T-helper 9 cell (primary cell): ENCODE results near the gene GSK3B.

ENCODE experiments used
- DNase-seq: peaks from one replicate; pipeline ENCODE4 v3.0.0-alpha.2; 2020

GSK3B gene

DNA sequence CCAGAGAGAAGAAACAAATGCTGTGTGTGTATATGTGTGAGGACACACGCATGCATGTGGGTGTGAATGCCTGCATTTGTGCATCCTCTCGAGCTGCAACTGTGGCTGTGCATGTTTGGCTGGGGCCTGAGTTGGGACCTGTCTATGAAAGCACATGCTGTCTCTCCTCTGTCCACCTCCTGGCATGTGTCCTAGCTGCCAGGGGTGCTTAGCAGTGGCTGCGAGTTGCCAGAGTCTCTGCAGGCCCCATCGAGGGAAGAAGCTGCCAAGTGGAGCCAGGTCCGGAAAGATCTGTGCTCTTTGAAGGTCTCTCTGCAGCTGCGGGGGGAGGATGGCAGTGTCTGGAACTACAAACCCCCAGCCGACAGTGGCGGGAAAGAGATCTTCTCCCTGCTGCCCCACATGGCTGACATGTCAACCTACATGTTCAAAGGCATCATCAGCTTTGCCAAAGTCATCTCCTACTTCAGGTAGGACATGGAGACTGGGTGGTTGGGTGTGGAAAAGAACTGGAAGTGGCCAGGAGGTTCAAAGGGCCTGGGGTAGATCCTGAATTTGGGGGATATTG is 281.7 kb downstream of the GSK3B start:
- no peak for DNase-seq

- DNase-seq = peak; percentile 10
These were observed 284.2 kb downstream of the GSK3B start for GRCh38 chr3:119810018-119810435.

GRCh38 chr3:119809249-119810017 is 284.8 kb downstream of the GSK3B start:
- DNase-seq = no peak

GRCh38 chr3:119808843-119809242 is 285.4 kb downstream of the GSK3B start:
- DNase-seq = no peak

GRCh38 chr3:119808244-119808643 is 286.0 kb downstream of the GSK3B start:
- DNase-seq = no peak

DNA sequence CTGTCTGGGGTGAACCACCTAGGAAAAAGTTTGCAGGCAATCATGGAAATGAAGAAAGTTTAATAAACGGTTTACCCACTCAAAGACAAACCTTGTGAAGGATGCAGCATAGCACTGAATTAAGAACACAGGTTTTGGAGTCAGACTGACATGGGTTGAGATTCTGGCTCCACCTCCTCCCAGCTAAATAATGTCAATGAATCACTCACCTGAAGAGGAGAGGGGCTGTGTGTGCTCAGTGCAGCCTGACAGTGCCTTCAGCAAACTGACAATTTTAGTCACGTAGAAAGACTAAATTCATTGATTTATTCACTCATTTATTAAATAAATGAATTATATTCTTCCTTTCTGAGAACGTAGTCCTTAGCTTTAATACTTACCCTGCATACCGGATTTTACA is 293.4 kb downstream of the GSK3B start:
- DNase-seq = no peak

GRCh38 chr3:119796785-119797184 is 297.5 kb downstream of the GSK3B start:
- DNase-seq = no peak

- no peak for DNase-seq
These were observed 297.9 kb downstream of the GSK3B start for GRCh38 chr3:119796368-119796767.

- DNase-seq = no peak
These were observed 298.4 kb downstream of the GSK3B start for GRCh38 chr3:119795849-119796248.

DNA sequence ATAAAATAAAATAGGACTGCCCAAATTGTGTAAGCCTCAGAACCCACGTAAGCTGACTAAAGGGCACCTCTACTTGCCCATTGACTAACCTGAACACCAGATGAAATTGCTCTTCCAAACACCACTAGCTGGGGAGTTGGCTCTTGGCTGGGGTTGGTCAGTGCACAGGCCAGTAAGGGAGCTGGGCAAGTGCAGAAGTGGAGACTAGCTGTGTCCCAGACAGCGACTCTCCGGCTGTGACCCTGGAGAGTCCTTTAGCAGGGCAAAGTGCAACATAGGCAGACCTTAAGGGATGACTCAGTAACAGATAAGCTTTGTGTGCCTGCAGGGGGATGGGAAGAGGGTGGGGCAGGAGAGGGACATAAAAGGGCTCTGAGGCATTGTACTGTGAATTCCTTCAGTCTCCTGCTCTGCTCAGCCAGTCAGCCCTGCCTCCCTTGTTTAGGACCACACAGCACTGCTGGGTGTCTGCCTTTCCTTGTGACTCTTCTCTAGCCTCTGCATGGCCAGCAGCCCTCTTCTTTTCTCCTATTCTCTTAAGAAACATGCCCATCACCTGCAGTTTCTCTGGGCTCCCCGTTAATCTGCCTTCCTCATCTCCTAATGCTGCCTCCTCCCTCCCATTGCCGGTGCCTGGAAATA is 299.2 kb downstream of the GSK3B start:
- no peak for DNase-seq

- no peak for DNase-seq
These were observed 299.8 kb downstream of the GSK3B start for GRCh38 chr3:119794401-119794800.

- DNase-seq = no peak
These were observed 302.0 kb downstream of the GSK3B start for GRCh38 chr3:119792270-119792669.

DNA sequence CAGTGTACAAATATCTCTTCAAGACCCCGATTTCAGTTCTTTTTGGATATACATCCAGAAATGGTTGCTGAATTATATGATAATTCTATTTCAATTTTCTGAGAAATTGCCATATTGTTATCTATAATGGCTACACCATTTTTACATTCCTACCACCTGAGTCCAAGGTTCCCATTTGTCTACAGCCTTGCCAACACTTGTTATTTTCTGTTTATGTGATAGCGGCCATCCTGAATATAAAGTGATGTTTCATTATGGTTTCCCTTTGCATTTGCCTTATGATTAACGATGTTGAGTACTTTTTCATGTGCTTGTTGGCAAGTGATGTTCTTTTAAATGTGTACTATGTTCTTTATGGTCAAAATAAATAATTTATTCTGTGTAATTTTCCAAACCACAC is 303.9 kb downstream of the GSK3B start:
- DNase-seq = no peak

- no peak for DNase-seq
These were observed 307.8 kb downstream of the GSK3B start for GRCh38 chr3:119786409-119786808.

GRCh38 chr3:119783883-119784282 is 310.4 kb downstream of the GSK3B start:
- no peak for DNase-seq

GRCh38 chr3:119783255-119783654 is 311.0 kb downstream of the GSK3B start:
- no peak for DNase-seq

GRCh38 chr3:119782460-119782859 is 311.8 kb downstream of the GSK3B start:
- no peak for DNase-seq

- no peak for DNase-seq
These were observed 312.7 kb downstream of the GSK3B start, which contains the start of gene NR1I2 for GRCh38 chr3:119781330-119782198. TSS of gene NR1I2 (plus strand) at chr3:119782101.

DNA sequence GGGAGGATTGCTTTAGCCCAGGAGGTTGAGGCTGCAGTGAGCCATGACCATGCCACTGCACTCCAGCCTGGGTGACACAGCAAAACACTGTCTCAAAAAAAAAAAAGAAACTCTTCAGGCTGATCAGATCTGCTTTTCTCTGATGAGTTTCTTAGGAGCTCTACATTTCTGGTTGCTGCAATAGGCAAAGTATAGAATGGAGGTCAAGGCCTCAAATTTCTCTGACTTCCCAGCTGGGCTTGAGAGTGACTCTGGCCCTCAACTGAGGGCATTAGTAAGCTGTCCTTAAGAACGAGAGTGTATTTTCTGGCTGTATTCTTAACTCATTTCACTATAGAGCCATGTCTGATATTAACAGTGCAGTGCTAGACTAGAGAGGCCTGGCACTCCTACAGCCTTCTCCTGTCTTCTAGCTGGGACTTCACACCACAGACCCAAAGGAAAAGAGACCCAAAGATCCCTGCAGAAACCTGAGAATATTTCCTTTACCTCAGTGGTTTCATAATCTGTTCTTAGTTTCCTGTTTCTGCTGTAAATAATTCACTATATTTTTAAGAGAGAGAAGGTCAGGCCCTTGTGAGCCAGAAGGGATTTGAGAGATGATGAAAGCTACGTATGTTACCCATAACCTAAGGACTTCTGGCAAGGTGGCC is 314.4 kb downstream of the GSK3B start:
- DNase-seq = no peak

GRCh38 chr3:119778811-119779210 is 315.4 kb downstream of the GSK3B start:
- no peak for DNase-seq

GRCh38 chr3:119778176-119778575 is 316.1 kb downstream of the GSK3B start:
- DNase-seq = no peak

DNA sequence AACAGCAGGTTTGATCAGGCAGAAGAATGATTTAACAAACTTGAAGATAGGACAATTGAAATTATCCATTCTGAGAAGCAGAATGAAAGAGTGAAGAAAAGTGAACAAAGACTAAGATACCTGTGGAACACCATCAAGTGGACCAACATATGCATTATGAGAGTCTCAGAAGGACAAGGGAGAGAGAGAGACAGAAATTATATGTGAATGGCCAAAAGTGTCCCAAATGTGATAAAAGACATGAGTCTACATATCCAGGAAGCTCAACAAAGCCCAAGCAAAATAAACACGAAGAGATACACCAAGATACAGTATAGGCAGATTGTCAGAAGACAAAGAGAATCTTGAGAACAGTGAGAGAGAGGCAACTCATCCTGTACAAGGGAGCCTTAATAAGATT is 317.9 kb downstream of the GSK3B start:
- no peak for DNase-seq

GRCh38 chr3:119774444-119774843 is 319.8 kb downstream of the GSK3B start:
- DNase-seq = no peak
